Naive thymus-derived CD4-positive, alpha-beta T cell (primary cell): ENCODE data around the gene LAMA3. TPM values are rescaled to one million over a fixed set of nuclear protein-coding genes. Genes with fewer than 3 reads are reported as not detected.
A peak's percentile ranks its signal among the peaks of the same experiment; 100 is the strongest.

Source experiments
- ATAC-seq: fragments of 150-1000 bp; cut with Tn5 transposase; 2 replicates; pipeline ENCODE4 v1.10.0; 2021; ENCODE audit warnings: mild to moderate bottlenecking, moderate library complexity
- CTCF ChIA-PET: fragments of 350-600 bp; sonication (Branson Sonifier 250); formaldehyde crosslinking; loops from one replicate; lab custom pipeline; 2021; ENCODE audit warnings: antibody characterized with exemption; lab: Charles Lee
- POLR2A ChIA-PET: fragments of 350-600 bp; sonication (Branson Sonifier 250); formaldehyde crosslinking; loops from one replicate; lab custom pipeline; 2021; ENCODE audit warnings: antibody characterized with exemption, inconsistent platforms; lab: Charles Lee
- DNase-seq, 9 donors: peaks; one replicate each; pipeline versions ENCODE4 v3.0.0 to v3.0.0-alpha.2; 2020 to 2022; ENCODE audit warnings: mixed read lengths in 1 of 9
- H3K27ac ChIP-seq: one replicate; pipeline ENCODE4 v1.7.0; 2013; ENCODE audit warnings: mild to moderate bottlenecking, low read depth, low read length, moderate library complexity
- H3K27me3 ChIP-seq, 2 donors: one replicate each; pipeline ENCODE4 v1.7.0; 2013; ENCODE audit warnings: low read length in 2 of 2, mild to moderate bottlenecking in 2 of 2, moderate library complexity in 2 of 2; ENCODE audit not compliant: control insufficient read depth in 2 of 2, insufficient read depth in 2 of 2
- H3K36me3 ChIP-seq, 3 experiments: 1 replicate in 2 of 3; 2 replicates in 1 of 3; pipeline ENCODE4 v1.7.0; 2013; ENCODE audit warnings: low read length in 3 of 3, mild to moderate bottlenecking in 3 of 3, moderate library complexity in 1 of 3; ENCODE audit not compliant: insufficient read depth in 3 of 3, control insufficient read depth in 2 of 3
- H3K4me1 ChIP-seq, 2 donors: one replicate each; pipeline ENCODE4 v1.7.0; 2013; ENCODE audit warnings: low read length in 2 of 2, mild to moderate bottlenecking in 2 of 2, moderate library complexity in 1 of 2; ENCODE audit not compliant: control insufficient read depth in 2 of 2, insufficient read depth in 2 of 2
- H3K4me3 ChIP-seq: 2 replicates; pipeline ENCODE4 v1.7.0; 2013; ENCODE audit warnings: mild to moderate bottlenecking, low read length
- H3K9me3 ChIP-seq, 3 experiments: 1 replicate in 2 of 3; 2 replicates in 1 of 3; pipeline ENCODE4 v1.7.0; 2013; ENCODE audit warnings: low read length in 3 of 3; ENCODE audit not compliant: control insufficient read depth in 2 of 3
- H3K27ac Mint-ChIP-seq, 9 donors: one replicate each; pipeline ENCODE4 v1.8.0; 2020 to 2022; ENCODE audit warnings: mixed read lengths in 9 of 9, mild to moderate bottlenecking in 8 of 9, moderate library complexity in 5 of 9, inconsistent platforms in 2 of 9
- H3K27me3 Mint-ChIP-seq, 5 donors: one replicate each; pipeline ENCODE4 v1.8.0; 2021 to 2022; ENCODE audit warnings: mixed read lengths in 5 of 5, mild to moderate bottlenecking in 1 of 5
- H3K36me3 Mint-ChIP-seq, 5 donors: one replicate each; pipeline ENCODE4 v1.8.0; 2020 to 2022; ENCODE audit warnings: mixed read lengths in 5 of 5, mild to moderate bottlenecking in 3 of 5, inconsistent platforms in 1 of 5
- H3K4me1 Mint-ChIP-seq, 7 donors: one replicate each; pipeline ENCODE4 v1.8.0; 2020 to 2022; ENCODE audit warnings: mixed read lengths in 7 of 7, mild to moderate bottlenecking in 3 of 7, inconsistent platforms in 1 of 7
- H3K4me3 Mint-ChIP-seq, 10 donors: one replicate each; pipeline ENCODE4 v1.8.0; 2020 to 2022; ENCODE audit warnings: mild to moderate bottlenecking in 10 of 10, mixed read lengths in 10 of 10, moderate library complexity in 6 of 10, inconsistent platforms in 2 of 10
- H3K9me3 Mint-ChIP-seq, 11 donors: one replicate each; pipeline ENCODE4 v1.8.0; 2020 to 2022; ENCODE audit warnings: mixed read lengths in 11 of 11, mild to moderate bottlenecking in 4 of 11, inconsistent platforms in 1 of 11, moderate library complexity in 1 of 11
- intact Hi-C, 2 donors: fragments of 100-400 bp; cut with micrococcal nuclease; formaldehyde crosslinking; loops; one replicate each; pipeline ENCODE4 v1.15.1; 2023
- polyA plus RNA-seq, 2 donors: library from polyadenylated mRNA; unstranded; fragments of 300-500 nt; fragmentation: Illumina TruSeq; gene quantifications; one replicate each; pipeline ENCODE4 v1.2.3, GENCODE V29; 2021
- total RNA-seq, 6 experiments: library from RNA in 5 of 6; stranded (reverse) in 5 of 6; gene quantifications; 1 replicate in 5 of 6; 2 replicates in 1 of 6; pipeline ENCODE4 v1.2.3 and lab custom pipeline; 2021 to 2026

Gene LAMA3
- total and polyA plus RNA-seq, 7 experiments from 2014 or later: 0.22 TPM; not detected in 6

DNA sequence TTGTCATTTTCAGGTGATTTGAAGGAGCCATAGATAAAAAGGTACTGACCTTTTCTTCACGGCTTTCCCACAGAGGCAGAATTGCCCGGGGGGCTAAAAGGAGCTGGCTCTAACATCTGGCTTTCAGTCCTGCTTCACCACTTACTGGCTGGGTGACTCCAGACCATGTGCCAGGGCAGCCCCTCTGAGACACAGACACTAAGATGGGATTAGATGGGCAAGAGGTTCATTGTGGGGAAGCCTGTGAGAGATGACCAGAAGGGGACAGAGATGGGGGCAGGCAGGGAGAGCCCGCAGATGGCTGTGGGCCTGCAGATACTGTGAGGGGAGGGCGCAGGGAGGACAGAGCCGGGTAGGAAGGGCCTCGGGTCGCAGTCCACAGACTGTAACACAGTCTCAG lies 250.6 kb downstream of the LAMA3 start:
- DNase-seq (no peak), ATAC-seq (no peak)
- Mint-ChIP-seq H3K4me3 (no peak overlapping the region), H3K27me3 (peaks cover 0 to 32% (median 0%) of the 10 kb centered on the region in 5 donors), H3K36me3 (peaks cover 0 to 8% (median 0%) of the 10 kb centered on the region in 5 donors), H3K27ac (no peak overlapping the region), H3K9me3 (no peaks in the 10 kb centered on the region), H3K4me1 (peaks cover 28 to 78% (median 72%) of the 10 kb centered on the region in 7 donors)
- Histone ChIP-seq H3K9me3 (no peaks in the 10 kb centered on the region), H3K4me1 (peaks cover 34 to 51% of the 10 kb centered on the region in 2 donors), H3K27ac (no peak overlapping the region), H3K27me3 (no peaks in the 10 kb centered on the region), H3K4me3 (no peak overlapping the region), H3K36me3 (no peaks in the 10 kb centered on the region)
- POLR2A ChIA-PET: interaction anchor here (0.6 to 0.7 kb wide), 2 partner anchors 12 to 47 kb away, joined by 3 read pairs; no protein-coding TSS in a partner anchor
- CTCF ChIA-PET: interaction anchor here (1.8 to 2.0 kb wide), 2 partner anchors 11 to 21 kb away, joined by 7 to 8 read pairs; no protein-coding TSS in a partner anchor
- intact Hi-C loops: loop anchor here in 1 of 2 donors (5.0 kb wide), 1 partner anchor 53 kb away; no protein-coding TSS in a partner anchor

DNA sequence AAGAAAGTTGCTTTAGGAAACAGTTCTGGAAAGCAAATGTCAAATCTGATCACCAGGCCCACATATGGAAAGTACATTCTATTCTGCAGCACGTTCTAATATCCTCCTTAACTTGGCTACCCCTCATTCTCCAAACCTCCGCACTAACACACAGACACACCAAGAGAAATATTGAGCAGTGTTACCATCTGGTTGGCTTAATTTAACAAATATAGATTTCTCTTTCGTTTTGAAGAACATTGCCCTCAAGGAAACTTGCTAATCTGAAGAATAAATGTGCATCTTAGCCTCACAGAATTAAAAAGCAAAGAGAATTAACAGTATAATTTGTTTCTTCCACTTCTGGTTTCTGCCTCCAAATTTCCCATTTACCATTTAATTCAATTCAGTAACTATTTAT lies 252.5 kb downstream of the LAMA3 start:
- POLR2A ChIA-PET: no interaction called here
- Histone ChIP-seq H3K27me3 (no peaks in the 10 kb centered on the region), H3K4me1 (peaks cover 17 to 33% of the 10 kb centered on the region in 2 donors), H3K27ac (no peak overlapping the region), H3K36me3 (no peaks in the 10 kb centered on the region), H3K4me3 (no peak overlapping the region), H3K9me3 (no peaks in the 10 kb centered on the region)
- ATAC-seq (no peak), DNase-seq (no peak)
- H3K4me3 Mint-ChIP-seq: peak overlapping the region in 1 of 10 donors; percentile 1
- intact Hi-C loops: loop anchor here (2.0 kb wide), 2 partner anchors 29 to 69 kb away; no protein-coding TSS in a partner anchor
- CTCF ChIA-PET: no interaction called here
- H3K27ac Mint-ChIP-seq: peak overlapping the region in 3 of 9 donors; percentile 26 to 50 (median 28)
- H3K4me1 Mint-ChIP-seq: peaks cover 13 to 59% (median 54%) of the 10 kb centered on the region in 7 donors
- peaks cover 0 to 36% (median 0%) of the 10 kb centered on the region in 5 donors for H3K27me3 Mint-ChIP-seq
- peaks cover 0 to 4% (median 0%) of the 10 kb centered on the region in 5 donors for H3K36me3 Mint-ChIP-seq
- H3K9me3 Mint-ChIP-seq: no peaks in the 10 kb centered on the region

DNA sequence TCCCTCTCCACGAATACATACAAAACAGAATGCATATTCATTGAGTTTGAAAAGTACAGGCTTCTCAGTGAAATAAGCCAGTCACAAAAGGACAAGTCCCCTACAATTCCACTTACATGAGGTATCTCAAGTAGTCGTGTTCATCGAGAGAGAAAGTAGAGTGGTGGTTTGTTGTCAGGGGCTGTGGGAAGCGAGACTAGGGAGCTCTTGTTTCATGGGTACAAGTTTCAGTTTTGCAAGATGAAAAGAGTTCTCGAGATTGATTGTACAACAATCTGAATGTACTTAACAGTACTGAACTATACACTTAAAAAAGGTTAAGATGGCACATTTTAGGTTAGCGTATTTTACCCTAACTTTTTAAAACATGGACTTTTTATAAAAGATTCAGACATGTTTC lies 253.9 kb downstream of the LAMA3 start:
- H3K9me3 ChIP-seq: no peaks in the 10 kb centered on the region
- Mint-ChIP-seq H3K27ac (peak overlapping the region; percentile 61 to 92 (median 80)), H3K4me3 (peak overlapping the region; percentile 67 to 82 (median 74)), H3K36me3 (peaks cover 0 to 4% (median 0%) of the 10 kb centered on the region in 5 donors), H3K27me3 (peaks cover 0 to 36% (median 0%) of the 10 kb centered on the region in 5 donors), H3K4me1 (peaks cover 11 to 47% (median 44%) of the 10 kb centered on the region in 7 donors), H3K9me3 (no peaks in the 10 kb centered on the region)
- ATAC-seq (peak; percentile 65), DNase-seq (peak in 6 of 9 donors; percentile 13 to 51 (median 39))
- peak overlapping the region; percentile 31 for H3K27ac ChIP-seq
- CTCF ChIA-PET: interaction anchor here (1.3 kb wide), 1 partner anchor 25 kb away, joined by 3 read pairs; no protein-coding TSS in a partner anchor
- H3K27me3 ChIP-seq: no peaks in the 10 kb centered on the region
- H3K4me1 ChIP-seq: peaks cover 7 to 23% of the 10 kb centered on the region in 2 donors
- intact Hi-C loops: loop anchor here (2.0 kb wide), 2 partner anchors 28 to 68 kb away; no protein-coding TSS in a partner anchor
- POLR2A ChIA-PET: interaction anchor here (1.0 to 1.3 kb wide), 2 partner anchors 13 to 26 kb away, joined by 3 read pairs; no protein-coding TSS in a partner anchor
- H3K4me3 ChIP-seq: peak overlapping the region; percentile 42
- H3K36me3 ChIP-seq: no peaks in the 10 kb centered on the region

DNA sequence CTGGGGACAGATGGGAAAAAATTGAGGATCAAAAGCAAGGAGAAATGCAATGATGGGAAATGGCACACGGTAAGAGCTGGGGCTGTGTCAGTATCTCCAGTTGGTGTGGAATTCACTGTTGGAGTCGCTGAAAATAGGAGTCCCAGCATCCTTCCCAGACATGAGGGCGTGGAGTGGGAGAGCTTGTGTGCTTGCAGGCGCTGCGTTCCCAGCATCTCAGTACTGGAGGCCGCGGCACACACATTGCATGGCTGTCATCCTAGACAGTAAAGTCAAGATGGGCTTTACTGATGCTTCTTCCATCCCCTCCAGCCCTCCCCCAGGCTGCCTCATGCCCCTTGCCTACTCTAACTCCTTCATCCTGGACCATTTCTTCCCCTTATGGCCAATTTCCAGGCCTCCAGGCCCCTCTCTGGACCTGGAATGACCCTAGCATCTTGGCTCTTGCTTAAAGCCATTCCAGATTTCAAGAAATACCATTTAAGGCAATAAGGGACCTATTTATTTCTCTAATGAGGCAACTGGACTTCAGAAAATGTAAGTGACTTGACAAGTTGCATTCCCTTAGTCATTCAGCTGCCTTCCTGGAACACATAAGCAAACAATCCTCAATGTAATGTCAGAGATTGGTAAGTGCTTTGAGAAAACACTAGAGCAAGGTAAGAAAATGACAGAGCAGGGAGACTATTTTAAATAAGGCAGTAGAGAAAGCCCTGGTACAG lies 254.8 kb downstream of the LAMA3 start:
- H3K36me3 Mint-ChIP-seq: peaks cover 0 to 4% (median 0%) of the 10 kb centered on the region in 5 donors
- H3K9me3 Mint-ChIP-seq: no peaks in the 10 kb centered on the region

DNA sequence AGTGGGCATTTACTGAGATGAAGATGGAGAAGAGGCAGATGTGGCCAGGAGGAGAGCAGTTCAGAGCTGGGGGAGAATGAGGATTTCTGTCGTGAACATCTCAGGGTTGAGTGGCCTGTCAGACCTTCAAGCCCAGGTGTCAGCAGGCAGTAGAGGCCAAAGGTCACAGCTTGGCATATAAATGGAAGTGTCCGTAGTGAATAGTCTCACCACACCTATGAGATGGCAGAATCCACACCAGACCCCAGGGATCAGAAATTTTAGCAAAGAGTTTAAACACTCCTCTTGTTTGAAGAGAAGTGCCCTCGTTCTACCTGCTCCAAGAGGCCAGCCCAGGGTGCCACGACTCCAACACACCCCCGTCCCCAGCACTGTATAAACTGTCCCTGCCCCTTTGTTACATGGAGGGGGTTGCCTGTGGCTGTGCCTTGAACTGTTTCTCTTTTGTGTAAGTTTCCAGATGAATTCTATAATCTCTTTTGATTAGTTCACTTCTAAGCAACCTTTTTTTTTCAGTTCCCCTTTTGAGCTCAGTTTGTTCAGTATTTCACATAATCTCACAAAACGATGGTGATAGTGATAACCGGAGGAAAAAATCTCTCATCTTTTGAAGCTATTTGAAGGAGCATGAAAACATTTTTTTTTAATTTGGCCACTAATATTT lies 256.3 kb downstream of the LAMA3 start:
- H3K27me3 ChIP-seq: no peaks in the 10 kb centered on the region

More for the DNA sequence above, 254.8 kb downstream of the LAMA3 start:
- no peaks in the 10 kb centered on the region for H3K9me3 ChIP-seq
- H3K4me1 ChIP-seq: peaks cover 0 to 14% of the 10 kb centered on the region in 2 donors
- POLR2A ChIA-PET: interaction anchor here (0.5 to 1.3 kb wide), 2 partner anchors 25 to 270 kb away, joined by 3 read pairs; no protein-coding TSS in a partner anchor
- intact Hi-C loops: loop anchor here (2.0 kb wide), 2 partner anchors 27 to 67 kb away; no protein-coding TSS in a partner anchor
- CTCF ChIA-PET: interaction anchor here (1.3 kb wide), 1 partner anchor 26 kb away, joined by 3 read pairs; no protein-coding TSS in a partner anchor
- Mint-ChIP-seq H3K4me1 (peaks cover 6 to 40% (median 35%) of the 10 kb centered on the region in 7 donors), H3K27ac (peak overlapping the region in 3 of 9 donors; percentile 6 to 46 (median 46)), H3K27me3 (peaks cover 0 to 38% (median 0%) of the 10 kb centered on the region in 5 donors), H3K4me3 (peak overlapping the region in 2 of 10 donors; percentile 7 to 37)
- H3K4me3 ChIP-seq: no peak overlapping the region
- H3K27me3 ChIP-seq: no peaks in the 10 kb centered on the region
- ATAC-seq (no peak), DNase-seq (no peak)
- no peaks in the 10 kb centered on the region for H3K36me3 ChIP-seq
- no peak overlapping the region for H3K27ac ChIP-seq

DNA sequence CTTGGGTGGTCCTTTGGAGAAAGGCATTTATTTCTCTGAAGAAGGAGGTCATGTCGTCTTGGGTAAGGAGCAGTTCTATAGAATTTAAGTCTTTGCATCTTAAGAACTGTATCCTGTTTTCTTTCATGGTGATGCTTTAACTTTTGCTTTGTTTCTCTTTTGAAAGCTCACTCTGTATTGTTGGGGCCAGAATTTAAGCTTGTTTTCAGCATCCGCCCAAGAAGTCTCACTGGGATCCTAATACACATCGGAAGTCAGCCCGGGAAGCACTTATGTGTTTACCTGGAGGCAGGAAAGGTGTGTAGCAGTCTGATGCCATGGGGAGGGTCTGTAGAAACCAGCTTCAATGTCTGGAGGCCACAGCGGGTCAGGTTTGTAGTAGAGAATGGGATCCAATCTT lies 260.6 kb downstream of the LAMA3 start:
- H3K4me1 Mint-ChIP-seq: peaks cover 0 to 13% (median 6%) of the 10 kb centered on the region in 7 donors
- ChIA-PET CTCF (no interaction called here), POLR2A (no interaction called here)
- no peaks in the 10 kb centered on the region for H3K9me3 Mint-ChIP-seq
- Histone ChIP-seq H3K36me3 (no peaks in the 10 kb centered on the region), H3K4me3 (no peak overlapping the region), H3K27ac (no peak overlapping the region), H3K9me3 (no peaks in the 10 kb centered on the region), H3K4me1 (peaks cover 0 to 9% of the 10 kb centered on the region in 2 donors), H3K27me3 (no peaks in the 10 kb centered on the region)
- no peak for DNase-seq
- no peak for ATAC-seq
- peaks cover 0 to 43% (median 0%) of the 10 kb centered on the region in 5 donors for H3K27me3 Mint-ChIP-seq
- H3K4me3 Mint-ChIP-seq: no peak overlapping the region
- no peaks in the 10 kb centered on the region for H3K36me3 Mint-ChIP-seq
- intact Hi-C loops: no loop called here
- no peak overlapping the region for H3K27ac Mint-ChIP-seq

More for the DNA sequence above, 256.3 kb downstream of the LAMA3 start:
- no peak overlapping the region for H3K27ac ChIP-seq
- DNase-seq: no peak
- H3K36me3 Mint-ChIP-seq: peaks cover 0 to 4% (median 0%) of the 10 kb centered on the region in 5 donors
- POLR2A ChIA-PET: no interaction called here
- no peaks in the 10 kb centered on the region for H3K9me3 ChIP-seq
- H3K4me3 ChIP-seq: no peak overlapping the region
- peaks cover 9 to 12% of the 10 kb centered on the region in 2 donors for H3K4me1 ChIP-seq
- peak overlapping the region in 2 of 9 donors; percentile 7 to 40 for H3K27ac Mint-ChIP-seq
- peaks cover 0 to 40% (median 0%) of the 10 kb centered on the region in 5 donors for H3K27me3 Mint-ChIP-seq
- H3K36me3 ChIP-seq: no peaks in the 10 kb centered on the region
- intact Hi-C loops: no loop called here
- H3K4me1 Mint-ChIP-seq: peaks cover 6 to 43% (median 36%) of the 10 kb centered on the region in 7 donors
- H3K4me3 Mint-ChIP-seq: no peak overlapping the region
- no peak for ATAC-seq
- H3K9me3 Mint-ChIP-seq: no peaks in the 10 kb centered on the region
- CTCF ChIA-PET: no interaction called here
